BLaER1 treated with 17β-estradiol and CSF1 and Interleukin-3, amounts not matched to agents 10 nM and 100 nM (cell line): ENCODE measurements around the gene CTSC.
"Not testable (repeated sequence)": the region's sequence is repeated elsewhere in the genome, so short reads cannot be mapped to it uniquely, and the experiment has no call there.

Experiments
- H3K27ac ChIP-seq, 11 experiments: shearing (Covaris generic); formaldehyde crosslinking; 2 replicates each; pipeline ENCODE4 v1.8.1; 2022
- H3K27me3 ChIP-seq, 11 experiments: shearing (Covaris generic); formaldehyde crosslinking; 2 replicates each; pipeline ENCODE4 v1.8.1; 2022
- H3K36me3 ChIP-seq, 11 experiments: shearing (Covaris generic); formaldehyde crosslinking; 2 replicates each; pipeline ENCODE4 v1.8.1; 2022
- H3K4me1 ChIP-seq, 10 experiments: shearing (Covaris generic); formaldehyde crosslinking; 2 replicates each; pipeline ENCODE4 v1.8.1; 2022
- H3K4me2 ChIP-seq, 11 experiments: shearing (Covaris generic); formaldehyde crosslinking; 2 replicates each; pipeline ENCODE4 v1.8.1; 2022
- H3K4me3 ChIP-seq, 10 experiments: shearing (Covaris generic); formaldehyde crosslinking; 2 replicates each; pipeline ENCODE4 v1.8.1; 2022
- H3K9ac ChIP-seq, 11 experiments: shearing (Covaris generic); formaldehyde crosslinking; 2 replicates each; pipeline ENCODE4 v1.8.1; 2022
- H3K9me3 ChIP-seq, 11 experiments: shearing (Covaris generic); formaldehyde crosslinking; replicated peaks in 1 of 11; 2 replicates each; pipeline ENCODE4 v1.8.1; 2022
- H4K20me1 ChIP-seq, 11 experiments: shearing (Covaris generic); formaldehyde crosslinking; 2 replicates each; pipeline ENCODE4 v1.8.1; 2022
- Cebpa-rat ChIP-seq, 11 experiments: shearing (Covaris generic); IDR thresholded peaks; 2 replicates each; pipeline ENCODE4 v1.8.1; 2022

CTSC gene

DNA sequence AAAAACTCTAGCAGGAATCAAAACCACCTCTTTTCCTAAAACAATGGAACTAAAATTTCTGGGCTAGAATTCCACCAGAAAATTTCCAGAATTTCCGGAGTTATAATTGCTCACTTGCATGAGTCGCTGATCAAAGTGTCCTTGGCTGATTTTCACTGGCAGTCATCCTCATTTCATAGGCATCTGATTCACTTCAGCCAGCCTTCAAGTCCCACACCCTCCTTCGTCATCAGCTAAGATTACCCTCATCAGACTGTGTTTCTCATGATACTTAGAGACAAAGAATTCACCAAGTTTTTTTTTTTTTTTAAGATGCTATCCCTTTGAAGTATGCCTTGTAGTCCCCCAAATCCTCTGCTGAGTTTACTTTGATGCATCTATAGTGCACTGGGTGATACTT, 90.8 kb downstream of the CTSC start:
- Histone ChIP-seq H3K4me1 (no peaks in the 10 kb centered on the region), H3K27me3 (no peaks in the 10 kb centered on the region), H3K36me3 (peaks cover 0 to 6% (median 0%) of the 10 kb centered on the region in 11 experiments; a peak in 2 of 22 replicates), H4K20me1 (no peaks in the 10 kb centered on the region), H3K9me3 (peaks cover 0 to 16% (median 5%) of the 10 kb centered on the region in 11 experiments; a peak in 10 of 22 replicates), H3K4me2 (no peak overlapping the region), H3K27ac (no peak overlapping the region), H3K4me3 (no peak overlapping the region), H3K9ac (no peak overlapping the region)
- no peak for TF ChIP-seq Cebpa-rat (IDR thresholded peaks at IDR 0.05)

DNA sequence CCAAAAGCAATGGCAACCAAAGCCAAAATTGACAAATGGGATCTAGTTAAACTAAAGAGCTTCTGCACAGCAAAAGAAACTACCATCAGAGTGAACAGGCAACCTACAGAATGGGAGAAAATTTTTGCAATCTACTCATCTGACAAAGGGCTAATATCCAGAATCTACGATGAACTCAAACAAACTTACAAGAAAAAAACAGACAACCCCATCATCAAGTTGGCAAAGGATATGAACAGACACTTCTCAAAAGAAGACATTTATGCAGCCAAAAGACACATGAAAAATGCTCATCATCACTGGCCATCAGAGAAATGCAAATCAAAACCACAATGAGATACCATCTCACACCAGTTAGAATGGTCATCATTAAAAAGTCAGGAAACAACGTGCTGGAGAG, 92.0 kb downstream of the CTSC start:
- Histone ChIP-seq H3K9me3 (peaks cover 7 to 27% (median 17%) of the 10 kb centered on the region in 11 experiments; a peak in 21 of 22 replicates), H3K36me3 (peaks cover 0 to 17% (median 5%) of the 10 kb centered on the region in 11 experiments; a peak in 8 of 22 replicates)
- H3K27ac ChIP-seq, H3K9ac ChIP-seq, H3K4me3 ChIP-seq, H3K4me1 ChIP-seq, H3K4me2 ChIP-seq, H4K20me1 ChIP-seq, H3K27me3 ChIP-seq: not testable (repeated sequence)
